ENCODE data around the gene MAP4K4.

MAP4K4 gene

GRCh38 chr2:101872480-101872879 lies 175.0 kb downstream of the MAP4K4 start:
- H3K4me3 ChIP-seq (ENCODE audit: low read length), result no peak overlapping the region
- no peak overlapping the region for H3K9ac ChIP-seq (ENCODE audit: low read length)
- no peak overlapping the region for H3K27ac ChIP-seq (ENCODE audit: low read depth, low read length)
- no peaks in the 10 kb centered on the region for H3K27me3 ChIP-seq (ENCODE audit: control insufficient read depth, insufficient read depth, low read length)
- H3K4me1 ChIP-seq (ENCODE audit: control insufficient read depth, insufficient read depth, low read length), result no peaks in the 10 kb centered on the region
- peaks cover 37% of the 10 kb centered on the region for H3K36me3 ChIP-seq (ENCODE audit: control insufficient read depth, insufficient read depth, low read length)

GRCh38 chr2:101873543-101873942 lies 176.0 kb downstream of the MAP4K4 start:
- H3K4me1 ChIP-seq (ENCODE audit: control insufficient read depth, insufficient read depth, low read length), result no peaks in the 10 kb centered on the region
- H3K4me3 ChIP-seq (ENCODE audit: low read length), result no peak overlapping the region
- H3K9ac ChIP-seq (ENCODE audit: low read length), result no peak overlapping the region
- H3K27me3 ChIP-seq (ENCODE audit: control insufficient read depth, insufficient read depth, low read length), result no peaks in the 10 kb centered on the region
- no peak overlapping the region for H3K27ac ChIP-seq (ENCODE audit: low read depth, low read length)
- peaks cover 31% of the 10 kb centered on the region for H3K36me3 ChIP-seq (ENCODE audit: control insufficient read depth, insufficient read depth, low read length)

- Histone ChIP-seq H3K27me3 (ENCODE audit: control insufficient read depth, insufficient read depth, low read length) (no peaks in the 10 kb centered on the region), H3K9ac (ENCODE audit: low read length) (no peak overlapping the region), H3K4me3 (ENCODE audit: low read length) (no peak overlapping the region), H3K36me3 (ENCODE audit: control insufficient read depth, insufficient read depth, low read length) (peaks cover 30% of the 10 kb centered on the region), H3K4me1 (ENCODE audit: control insufficient read depth, insufficient read depth, low read length) (no peaks in the 10 kb centered on the region), H3K27ac (ENCODE audit: low read depth, low read length) (no peak overlapping the region)
These were observed 176.6 kb downstream of the MAP4K4 start for GRCh38 chr2:101874069-101874468.

- no peaks in the 10 kb centered on the region for H3K4me1 ChIP-seq (ENCODE audit: control insufficient read depth, insufficient read depth, low read length)
- no peak overlapping the region for H3K27ac ChIP-seq (ENCODE audit: low read depth, low read length)
- H3K36me3 ChIP-seq (ENCODE audit: control insufficient read depth, insufficient read depth, low read length), result peaks cover 4% of the 10 kb centered on the region
- no peak overlapping the region for H3K9ac ChIP-seq (ENCODE audit: low read length)
- no peaks in the 10 kb centered on the region for H3K27me3 ChIP-seq (ENCODE audit: control insufficient read depth, insufficient read depth, low read length)
- no peak overlapping the region for H3K4me3 ChIP-seq (ENCODE audit: low read length)
These were observed 182.0 kb downstream of the MAP4K4 start for GRCh38 chr2:101879466-101879865.

- H3K9ac ChIP-seq (ENCODE audit: low read length), result no peak overlapping the region
- no peak overlapping the region for H3K27ac ChIP-seq (ENCODE audit: low read depth, low read length)
- H3K27me3 ChIP-seq (ENCODE audit: control insufficient read depth, insufficient read depth, low read length), result no peaks in the 10 kb centered on the region
- peaks cover under 1% of the 10 kb centered on the region for H3K36me3 ChIP-seq (ENCODE audit: control insufficient read depth, insufficient read depth, low read length)
- no peak overlapping the region for H3K4me3 ChIP-seq (ENCODE audit: low read length)
- H3K4me1 ChIP-seq (ENCODE audit: control insufficient read depth, insufficient read depth, low read length), result no peaks in the 10 kb centered on the region
These were observed 183.6 kb downstream of the MAP4K4 start for GRCh38 chr2:101881131-101881530.

GRCh38 chr2:101882769-101883307 lies 185.3 kb downstream of the MAP4K4 start:
- Histone ChIP-seq H3K27ac (ENCODE audit: low read depth, low read length) (no peak overlapping the region), H3K4me1 (ENCODE audit: control insufficient read depth, insufficient read depth, low read length) (no peaks in the 10 kb centered on the region), H3K36me3 (ENCODE audit: control insufficient read depth, insufficient read depth, low read length) (peaks cover 8% of the 10 kb centered on the region)

GRCh38 chr2:101883860-101884259 lies 186.4 kb downstream of the MAP4K4 start:
- no peaks in the 10 kb centered on the region for H3K27me3 ChIP-seq (ENCODE audit: control insufficient read depth, insufficient read depth, low read length)
- peaks cover 8% of the 10 kb centered on the region for H3K36me3 ChIP-seq (ENCODE audit: control insufficient read depth, insufficient read depth, low read length)
- no peak overlapping the region for H3K9ac ChIP-seq (ENCODE audit: low read length)
- no peaks in the 10 kb centered on the region for H3K4me1 ChIP-seq (ENCODE audit: control insufficient read depth, insufficient read depth, low read length)
- no peak overlapping the region for H3K4me3 ChIP-seq (ENCODE audit: low read length)
- no peak overlapping the region for H3K27ac ChIP-seq (ENCODE audit: low read depth, low read length)

More at GRCh38 chr2:101882769-101883307, 185.3 kb downstream of the MAP4K4 start:
- Histone ChIP-seq H3K4me3 (ENCODE audit: low read length) (no peak overlapping the region), H3K9ac (ENCODE audit: low read length) (no peak overlapping the region), H3K27me3 (ENCODE audit: control insufficient read depth, insufficient read depth, low read length) (no peaks in the 10 kb centered on the region)

GRCh38 chr2:101884423-101884822 lies 186.9 kb downstream of the MAP4K4 start:
- Histone ChIP-seq H3K9ac (ENCODE audit: low read length) (no peak overlapping the region), H3K4me1 (ENCODE audit: control insufficient read depth, insufficient read depth, low read length) (no peaks in the 10 kb centered on the region), H3K27ac (ENCODE audit: low read depth, low read length) (no peak overlapping the region), H3K36me3 (ENCODE audit: control insufficient read depth, insufficient read depth, low read length) (peaks cover 11% of the 10 kb centered on the region), H3K4me3 (ENCODE audit: low read length) (no peak overlapping the region), H3K27me3 (ENCODE audit: control insufficient read depth, insufficient read depth, low read length) (no peaks in the 10 kb centered on the region)

GRCh38 chr2:101887328-101887727 lies 189.8 kb downstream of the MAP4K4 start:
- Histone ChIP-seq H3K4me1 (ENCODE audit: control insufficient read depth, insufficient read depth, low read length) (no peaks in the 10 kb centered on the region), H3K27me3 (ENCODE audit: control insufficient read depth, insufficient read depth, low read length) (no peaks in the 10 kb centered on the region), H3K36me3 (ENCODE audit: control insufficient read depth, insufficient read depth, low read length) (peaks cover 21% of the 10 kb centered on the region), H3K4me3 (ENCODE audit: low read length) (no peak overlapping the region), H3K9ac (ENCODE audit: low read length) (no peak overlapping the region), H3K27ac (ENCODE audit: low read depth, low read length) (no peak overlapping the region)

GRCh38 chr2:101889460-101890098 lies 192.1 kb downstream of the MAP4K4 start:
- H3K4me1 ChIP-seq (ENCODE audit: control insufficient read depth, insufficient read depth, low read length), result no peaks in the 10 kb centered on the region
- H3K36me3 ChIP-seq (ENCODE audit: control insufficient read depth, insufficient read depth, low read length), result peaks cover 27% of the 10 kb centered on the region
- H3K9ac ChIP-seq (ENCODE audit: low read length), result no peak overlapping the region
- no peak overlapping the region for H3K4me3 ChIP-seq (ENCODE audit: low read length)
- H3K27ac ChIP-seq (ENCODE audit: low read depth, low read length), result no peak overlapping the region
- no peaks in the 10 kb centered on the region for H3K27me3 ChIP-seq (ENCODE audit: control insufficient read depth, insufficient read depth, low read length)

- Histone ChIP-seq H3K27me3 (ENCODE audit: control insufficient read depth, insufficient read depth, low read length) (no peaks in the 10 kb centered on the region), H3K9ac (ENCODE audit: low read length) (no peak overlapping the region), H3K36me3 (ENCODE audit: control insufficient read depth, insufficient read depth, low read length) (peaks cover 22% of the 10 kb centered on the region), H3K27ac (ENCODE audit: low read depth, low read length) (no peak overlapping the region), H3K4me3 (ENCODE audit: low read length) (no peak overlapping the region), H3K4me1 (ENCODE audit: control insufficient read depth, insufficient read depth, low read length) (no peaks in the 10 kb centered on the region)
These were observed 194.9 kb downstream of the MAP4K4 start for GRCh38 chr2:101892377-101892776.

- Histone ChIP-seq H3K36me3 (ENCODE audit: control insufficient read depth, insufficient read depth, low read length) (peaks cover 19% of the 10 kb centered on the region), H3K27me3 (ENCODE audit: control insufficient read depth, insufficient read depth, low read length) (no peaks in the 10 kb centered on the region), H3K4me3 (ENCODE audit: low read length) (no peak overlapping the region), H3K4me1 (ENCODE audit: control insufficient read depth, insufficient read depth, low read length) (no peaks in the 10 kb centered on the region), H3K9ac (ENCODE audit: low read length) (no peak overlapping the region), H3K27ac (ENCODE audit: low read depth, low read length) (no peak overlapping the region)
These were observed 196.3 kb downstream of the MAP4K4 start for GRCh38 chr2:101893681-101894381.

- Histone ChIP-seq H3K9ac (ENCODE audit: low read length) (no peak overlapping the region), H3K36me3 (ENCODE audit: control insufficient read depth, insufficient read depth, low read length) (peaks cover 12% of the 10 kb centered on the region)
These were observed 197.5 kb downstream of the MAP4K4 start for GRCh38 chr2:101895039-101895438.

More at GRCh38 chr2:101895039-101895438, 197.5 kb downstream of the MAP4K4 start:
- H3K27ac ChIP-seq (ENCODE audit: low read depth, low read length), result no peak overlapping the region
- no peaks in the 10 kb centered on the region for H3K27me3 ChIP-seq (ENCODE audit: control insufficient read depth, insufficient read depth, low read length)
- H3K4me3 ChIP-seq (ENCODE audit: low read length), result no peak overlapping the region
- H3K4me1 ChIP-seq (ENCODE audit: control insufficient read depth, insufficient read depth, low read length), result no peaks in the 10 kb centered on the region
